K562 (cell line): ENCODE measurements around the gene RAI1. TPM values are rescaled to one million over a fixed set of nuclear protein-coding genes. Genes with fewer than 3 reads are reported as not detected.
A peak's percentile ranks its signal among the peaks of the same experiment; 100 is the strongest.

Experiments used
- ARNT ChIP-seq, 2 experiments: fragments of 450-650 bp; IDR thresholded peaks; 2 replicates each; pipeline ENCODE4 v1.6.1; 2016; ENCODE audit warnings: mild to moderate bottlenecking in 1 of 2
- BHLHE40 ChIP-seq: IDR thresholded peaks from 2 replicates; pipeline ENCODE4 v1.6.1; 2011; ENCODE audit warnings: low read length, improper control_type of control experiment
- C11orf30 ChIP-seq: fragments of 450-650 bp; IDR thresholded peaks from 2 replicates; pipeline ENCODE4 v1.6.1; 2016; ENCODE audit warnings: low read depth, mild to moderate bottlenecking
- CHCHD3 ChIP-seq: fragments of 250-450 bp; sonication (Bioruptor Pico); IDR thresholded peaks from 2 replicates; pipeline ENCODE4 v2.1.2; 2022; ENCODE audit warnings: mild to moderate bottlenecking
- CTCF ChIP-seq, 3 experiments: IDR thresholded peaks in 2 of 3; conservative IDR thresholded peaks in 1 of 3; 2 replicates each; pipeline ENCODE4 v1.5.1; 2011 to 2012; ENCODE audit warnings: low read length in 3 of 3, mild to moderate bottlenecking in 3 of 3, control low read depth in 2 of 3, improper control_type of control experiment in 1 of 3, inconsistent platforms in 1 of 3, low read depth in 1 of 3, mixed read lengths in 1 of 3, moderate library complexity in 1 of 3; ENCODE audit not compliant: insufficient read depth in 2 of 3
- EHMT2 ChIP-seq: fragments of 450-650 bp; IDR thresholded peaks from 2 replicates; pipeline ENCODE4 v1.6.1; 2018; ENCODE audit warnings: antibody characterized with exemption
- ETV6 ChIP-seq, 3 experiments: fragments of 150-350 bp in 1 of 3; sonication (generic) in 1 of 3; formaldehyde crosslinking in 1 of 3; IDR thresholded peaks; 2 replicates each; pipeline versions ENCODE4 v1.6.1 to v1.8.0; 2014 to 2022; ENCODE audit warnings: borderline replicate concordance in 2 of 3, low read depth in 2 of 3, antibody characterized with exemption in 1 of 3, low read length in 1 of 3, mild to moderate bottlenecking in 1 of 3, missing genetic modification reagents in 1 of 3
- FOXA1 ChIP-seq: fragments of 450-650 bp; IDR thresholded peaks from 2 replicates; pipeline ENCODE4 v1.6.1; 2016; ENCODE audit warnings: mild to moderate bottlenecking, borderline replicate concordance
- HDAC1 ChIP-seq, 2 experiments: fragments of 450-650 bp; IDR thresholded peaks; 2 replicates each; pipeline ENCODE4 v1.6.1; 2016 to 2017; ENCODE audit warnings: inconsistent platforms in 1 of 2, mild to moderate bottlenecking in 1 of 2, moderate library complexity in 1 of 2
- HNRNPLL ChIP-seq: fragments of 200-400 bp; formaldehyde crosslinking; IDR thresholded peaks from 2 replicates; pipeline ENCODE4 v1.6.1; 2017; ENCODE audit warnings: low read length, low read depth, mild to moderate bottlenecking; ENCODE audit not compliant: poor library complexity, severe bottlenecking
- OTX1 ChIP-seq: fragments of 450-650 bp; formaldehyde crosslinking; IDR thresholded peaks from 2 replicates; pipeline ENCODE4 v1.4.0; 2022; ENCODE audit warnings: mild to moderate bottlenecking
- PHF20 ChIP-seq: fragments of 450-650 bp; IDR thresholded peaks from 2 replicates; pipeline ENCODE4 v1.6.1; 2018; ENCODE audit not compliant: partially characterized antibody
- PRMT5 ChIP-seq: sonication (generic); formaldehyde crosslinking; IDR thresholded peaks from 2 replicates; pipeline ENCODE4 v1.5.0; 2020; ENCODE audit warnings: missing genetic modification reagents
- SMAD1 ChIP-seq: fragments of 150-350 bp; IDR thresholded peaks from 2 replicates; pipeline ENCODE4 v1.6.1; 2014; ENCODE audit warnings: low read length, low read depth; ENCODE audit not compliant: partially characterized antibody
- SP2 ChIP-seq: IDR thresholded peaks from 2 replicates; pipeline ENCODE4 v1.6.1; 2011; ENCODE audit warnings: mild to moderate bottlenecking, low read depth, low read length, moderate library complexity; ENCODE audit not compliant: poor library complexity, severe bottlenecking; ENCODE audit errors: extremely low read depth
- TCF7 ChIP-seq: sonication (generic); IDR thresholded peaks from 2 replicates; pipeline ENCODE4 v1.6.1; 2016; ENCODE audit warnings: antibody characterized with exemption, borderline replicate concordance
- YY1 ChIP-seq, 3 experiments: IDR thresholded peaks; 2 replicates each; pipeline ENCODE4 v1.6.1; 2011; ENCODE audit warnings: low read length in 2 of 3, mild to moderate bottlenecking in 2 of 3, moderate library complexity in 2 of 3, borderline replicate concordance in 1 of 3, control low read depth in 1 of 3, low read depth in 1 of 3; ENCODE audit not compliant: insufficient read depth in 3 of 3, insufficient replicate concordance in 2 of 3, control insufficient read depth in 1 of 3, insufficient read length in 1 of 3; ENCODE audit errors: extremely low read depth in 1 of 3
- ZBTB8A ChIP-seq: fragments of 450-650 bp; IDR thresholded peaks from 2 replicates; pipeline ENCODE4 v1.6.1; 2018; ENCODE audit warnings: mild to moderate bottlenecking, moderate library complexity; ENCODE audit not compliant: partially characterized antibody
- ZNF445 ChIP-seq: fragments of 250-450 bp; sonication (Bioruptor Pico); IDR thresholded peaks from 2 replicates; pipeline ENCODE4 v1.4.0; 2020; ENCODE audit warnings: low read depth, mild to moderate bottlenecking, moderate library complexity
- ZNF551 ChIP-seq: fragments of 250-450 bp; sonication (Bioruptor Pico); IDR thresholded peaks from 2 replicates; pipeline ENCODE4 v1.5.0; 2021; ENCODE audit warnings: mild to moderate bottlenecking, moderate library complexity
- ZNF57 ChIP-seq: fragments of 450-650 bp; formaldehyde crosslinking; IDR thresholded peaks from 2 replicates; pipeline ENCODE4 v1.4.0; 2020; ENCODE audit warnings: mild to moderate bottlenecking, moderate library complexity
- ZNF584 ChIP-seq: fragments of 200-800 bp; sonication (Bioruptor generic); IDR thresholded peaks from 2 replicates; pipeline ENCODE4 v1.6.1; 2016; ENCODE audit warnings: low read depth, mild to moderate bottlenecking, missing genetic modification characterization, missing compliant biosample characterization
- polyA plus RNA-seq, 8 experiments: library from polyadenylated mRNA; depleted of rRNA in 4 of 8; stranded (reverse) in 5 of 8; unstranded in 3 of 8; fragments of >200 nt; fragmentation: Nextera tagmentation in 2 of 8; fragmentation: Illumina TruSeq in 1 of 8; extraction: Ambion mirVana in 2 of 8; extraction: Trizol in 1 of 8; gene quantifications; 2 replicates each; pipeline versions ENCODE4 v1.2.1 to v1.2.3, GENCODE V29; 2011 to 2014; ENCODE audit warnings: inconsistent platforms in 1 of 8, missing spikeins in 1 of 8
- total RNA-seq, 7 experiments: library from RNA; depleted of rRNA in 6 of 7; stranded (reverse); fragments of >200 nt in 6 of 7; fragmentation: Illumina TruSeq in 2 of 7; extraction: Trizol in 2 of 7; gene quantifications; 2 replicates each; pipeline versions ENCODE4 v1.2.1 to v1.2.3, GENCODE V29; 2011 to 2021; ENCODE audit warnings: low replicate concordance in 1 of 7
- TF ChIP-seq, protein P1 (sequence below): IDR thresholded peaks from 2 replicates; pipeline ENCODE4 v1.6.1; 2014; ENCODE audit warnings: antibody characterized with exemption
- TF ChIP-seq, protein P2 (sequence below): fragments of 250-450 bp; sonication (Bioruptor Pico); IDR thresholded peaks from 2 replicates; pipeline ENCODE4 v1.5.0; 2021

RAI1 gene
- total and polyA plus RNA-seq, 9 of the 15 experiments (the other 6 are each of a cell fraction or from before 2014, with no cell fraction given), result 0.68 to 19.9 (median 5.5) TPM

DNA sequence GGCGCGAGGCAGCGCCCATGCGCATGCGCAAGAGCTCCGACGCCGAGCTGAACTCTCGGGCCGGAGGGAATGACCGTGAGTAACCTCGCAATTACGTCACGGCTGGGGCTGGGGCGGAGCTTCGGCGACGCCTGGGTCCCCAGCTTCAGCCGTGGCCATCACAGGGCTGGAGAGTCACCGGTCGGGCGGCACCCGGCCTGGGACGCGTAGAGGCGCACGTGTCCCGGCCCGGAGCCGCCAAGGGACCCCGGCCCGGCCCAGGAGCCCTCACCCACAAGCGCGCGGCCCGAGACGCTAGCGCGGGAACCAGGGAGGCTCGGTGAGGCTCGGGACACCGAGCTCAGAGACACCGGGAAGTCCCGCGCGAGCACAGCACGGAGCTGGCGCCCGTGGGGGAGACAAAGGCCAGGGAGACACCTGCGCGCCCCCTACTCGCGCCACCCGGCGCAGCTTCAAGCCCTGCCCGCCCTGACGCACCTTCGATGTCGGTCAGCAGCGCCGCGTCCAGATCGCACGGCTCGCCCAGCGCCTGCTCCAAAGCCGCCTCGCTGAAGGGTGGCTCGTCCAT lies 155.1 kb downstream of the RAI1 start (continued):
- TF ChIP-seq ZNF551 (CRISPR knock-in tag) (no peak), ARNT (IDR thresholded peaks at IDR 0.05) (no peak), TCF7 (no peak), C11orf30 (no peak), SMAD1 (peak; percentile 92), HNRNPLL (no peak), ZNF57 (CRISPR knock-in tag) (no peak), CHCHD3 (0 out of 2 replicates have a peak, but pooled peaks have one; percentile 38), OTX1 (no peak), SP2 (no peak), EHMT2 (no peak), FOXA1 (no peak), ETV6 (IDR thresholded peaks at IDR 0.05; ENCODE audit: borderline replicate concordance in 1 of 2, low read depth in 2 of 2, low read length in 1 of 2) (0 out of 4 replicates have a peak, but pooled peaks of 1 of the 2 experiments have one; percentile 4), ETV6 (CRISPR knock-in tag; IDR thresholded peaks at IDR 0.05; ENCODE audit: borderline replicate concordance) (no peak), CTCF (IDR thresholded peaks at IDR 0.05 in 2 of 3, conservative IDR thresholded peaks at IDR 0.05 in 1 of 3; ENCODE audit: insufficient read depth in 2 of 3, low read depth in 1 of 3, low read length in 3 of 3) (no peak), ZNF445 (CRISPR knock-in tag) (no peak), BHLHE40 (peak; percentile 84), ZNF584 (CRISPR knock-in tag) (no peak), PRMT5 (CRISPR knock-in tag) (no peak), PHF20 (no peak), ZBTB8A (no peak), YY1 (IDR thresholded peaks at IDR 0.05; ENCODE audit: borderline replicate concordance in 1 of 3, control insufficient read depth in 1 of 3, extremely low read depth in 1 of 3, insufficient read depth in 3 of 3, insufficient read length in 1 of 3, insufficient replicate concordance in 2 of 3, low read depth in 1 of 3, low read length in 2 of 3) (peak in 2 of 3 experiments; percentile 70 to 83), HDAC1 (IDR thresholded peaks at IDR 0.05) (peak in 1 of 2 experiments; percentile 80; a peak in 2 of 4 replicates)
- TF ChIP-seq, protein P1, sequence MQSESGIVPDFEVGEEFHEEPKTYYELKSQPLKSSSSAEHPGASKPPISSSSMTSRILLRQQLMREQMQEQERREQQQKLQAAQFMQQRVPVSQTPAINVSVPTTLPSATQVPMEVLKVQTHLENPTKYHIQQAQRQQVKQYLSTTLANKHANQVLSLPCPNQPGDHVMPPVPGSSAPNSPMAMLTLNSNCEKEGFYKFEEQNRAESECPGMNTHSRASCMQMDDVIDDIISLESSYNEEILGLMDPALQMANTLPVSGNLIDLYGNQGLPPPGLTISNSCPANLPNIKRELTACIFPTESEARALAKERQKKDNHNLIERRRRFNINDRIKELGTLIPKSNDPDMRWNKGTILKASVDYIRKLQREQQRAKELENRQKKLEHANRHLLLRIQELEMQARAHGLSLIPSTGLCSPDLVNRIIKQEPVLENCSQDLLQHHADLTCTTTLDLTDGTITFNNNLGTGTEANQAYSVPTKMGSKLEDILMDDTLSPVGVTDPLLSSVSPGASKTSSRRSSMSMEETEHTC, result 0 out of 2 replicates have a peak, but pooled peaks have one; percentile 30
- TF ChIP-seq, protein P2, sequence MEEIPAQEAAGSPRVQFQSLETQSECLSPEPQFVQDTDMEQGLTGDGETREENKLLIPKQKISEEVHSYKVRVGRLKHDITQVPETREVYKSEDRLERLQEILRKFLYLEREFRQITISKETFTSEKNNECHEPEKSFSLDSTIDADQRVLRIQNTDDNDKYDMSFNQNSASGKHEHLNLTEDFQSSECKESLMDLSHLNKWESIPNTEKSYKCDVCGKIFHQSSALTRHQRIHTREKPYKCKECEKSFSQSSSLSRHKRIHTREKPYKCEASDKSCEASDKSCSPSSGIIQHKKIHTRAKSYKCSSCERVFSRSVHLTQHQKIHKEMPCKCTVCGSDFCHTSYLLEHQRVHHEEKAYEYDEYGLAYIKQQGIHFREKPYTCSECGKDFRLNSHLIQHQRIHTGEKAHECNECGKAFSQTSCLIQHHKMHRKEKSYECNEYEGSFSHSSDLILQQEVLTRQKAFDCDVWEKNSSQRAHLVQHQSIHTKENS, result no peak
